Activated naive CD4-positive, alpha-beta T cell treated with anti-CD3 and anti-CD28 coated beads, Interleukin-2, amount 50 U/mL, for 16 hours (primary cell): ENCODE results near the gene EPS8.
"Not testable (repeated sequence)": the region's sequence is repeated elsewhere in the genome, so short reads cannot be mapped to it uniquely, and the experiment has no call there.

Experiments
- DNase-seq: peaks from one replicate; pipeline ENCODE4 v3.0.0-alpha.2; 2020

The EPS8 gene

GRCh38 chr12:15752785-15753184, 36.4 kb downstream of the EPS8 start:
- DNase-seq, result no peak

DNA sequence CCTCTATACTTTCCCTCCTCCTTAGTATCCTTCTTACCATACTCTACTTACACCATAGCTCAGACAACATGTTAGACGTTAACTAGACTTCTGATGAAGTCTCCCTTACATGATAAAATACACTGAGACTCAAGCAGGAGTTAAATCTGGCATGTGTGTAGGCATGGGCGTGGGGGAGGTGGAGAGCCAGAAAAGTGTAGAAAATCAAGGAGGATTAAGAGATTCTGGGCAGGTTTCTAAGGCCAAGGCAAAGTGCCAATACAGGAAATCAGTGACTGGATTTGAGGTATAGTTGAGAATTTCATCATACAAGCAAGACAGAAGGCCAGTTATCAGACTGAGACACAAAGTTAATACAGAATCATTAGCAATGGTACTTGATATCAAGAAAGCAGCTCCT, 37.4 kb downstream of the EPS8 start:
- no peak for DNase-seq

- DNase-seq, result no peak
These were observed 39.3 kb downstream of the EPS8 start for GRCh38 chr12:15749937-15750336.

DNA sequence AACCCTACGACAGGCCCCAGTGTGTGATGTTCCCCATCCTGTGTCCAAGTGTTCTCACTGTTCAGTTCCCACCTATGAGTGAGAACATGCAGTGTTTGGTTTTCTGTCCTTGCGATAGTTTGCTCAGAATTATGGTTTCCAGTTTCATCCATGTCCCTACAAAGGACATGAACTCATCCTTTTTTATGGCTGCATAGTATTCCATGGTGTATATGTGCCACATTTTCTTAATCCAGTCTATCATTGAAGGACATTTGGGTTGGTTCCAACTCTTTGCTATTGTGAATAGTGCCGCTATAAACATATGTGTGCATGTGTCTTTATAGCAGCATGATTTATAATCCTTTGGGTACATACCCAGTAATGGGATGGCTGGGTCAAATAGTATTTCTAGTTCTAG, 47.3 kb downstream of the EPS8 start:
- not testable (repeated sequence) for DNase-seq

GRCh38 chr12:15741082-15741481, 48.1 kb downstream of the EPS8 start:
- DNase-seq, result no peak

- not testable (repeated sequence) for DNase-seq
These were observed 48.8 kb downstream of the EPS8 start for GRCh38 chr12:15740389-15740788.

DNA sequence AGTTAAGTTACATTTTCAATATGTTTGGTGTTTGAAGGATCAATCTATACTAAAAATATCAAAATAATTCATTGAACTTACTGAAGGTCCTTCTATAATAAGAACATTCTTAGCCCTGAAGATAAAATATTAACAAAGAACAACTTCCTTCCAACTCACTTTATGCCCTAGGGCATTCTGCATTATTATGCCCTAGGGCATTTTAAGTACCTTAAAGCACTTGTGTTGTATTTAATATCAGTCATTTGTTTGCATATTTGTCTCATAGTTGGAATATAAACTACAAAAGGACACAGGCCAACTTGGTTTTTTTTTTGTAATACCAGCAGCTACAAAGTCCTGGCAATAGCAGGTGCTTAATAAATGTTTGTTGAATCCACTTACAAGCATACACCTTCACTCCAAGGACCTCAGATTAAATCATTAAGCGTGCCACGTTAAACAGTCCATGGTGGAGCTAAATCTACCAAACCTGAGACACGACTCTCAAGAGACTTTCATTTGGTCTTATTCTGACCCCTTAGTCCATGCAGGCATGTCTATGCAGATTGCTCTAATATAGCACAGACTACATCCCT, 50.7 kb downstream of the EPS8 start:
- DNase-seq, result no peak

DNA sequence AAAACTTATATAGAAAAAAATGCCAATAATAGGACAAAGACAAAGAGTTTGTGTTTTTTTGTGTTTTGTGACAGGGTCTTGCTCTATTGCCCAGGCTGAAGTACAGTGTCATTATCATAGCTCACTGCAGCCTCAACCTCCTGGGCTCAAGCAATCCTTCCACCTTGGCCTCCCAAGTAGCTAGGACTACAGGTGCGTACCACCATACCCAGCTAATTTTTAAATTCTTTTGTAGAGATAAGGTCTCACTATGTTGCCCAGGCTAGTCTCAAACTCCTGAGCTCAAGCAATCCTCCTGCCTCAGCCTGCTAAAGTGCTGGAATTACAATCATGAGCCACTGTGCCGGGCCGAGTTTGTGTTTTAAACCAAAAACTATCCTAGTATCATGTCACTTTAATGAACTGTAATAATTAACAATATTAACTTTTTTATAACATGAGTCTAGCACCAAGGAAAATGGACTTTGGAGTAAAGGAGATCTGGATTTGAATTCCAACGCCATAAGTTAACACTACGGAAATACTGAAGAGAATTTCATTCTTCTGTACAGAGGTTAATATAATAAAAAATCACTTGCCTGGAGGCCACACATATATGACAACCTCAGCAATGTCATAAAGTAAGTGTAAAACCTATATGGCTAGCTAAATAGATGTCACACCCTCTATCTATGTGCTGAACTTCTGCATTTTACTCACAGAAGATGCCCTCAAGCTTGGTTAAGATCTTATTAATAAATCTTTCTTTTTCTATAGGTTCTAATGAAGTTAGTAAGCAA, 53.2 kb downstream of the EPS8 start:
- no peak for DNase-seq

- DNase-seq, result no peak
These were observed 56.1 kb downstream of the EPS8 start for GRCh38 chr12:15733136-15733535.

- DNase-seq, result no peak
These were observed 56.7 kb downstream of the EPS8 start for GRCh38 chr12:15732341-15733061.

DNA sequence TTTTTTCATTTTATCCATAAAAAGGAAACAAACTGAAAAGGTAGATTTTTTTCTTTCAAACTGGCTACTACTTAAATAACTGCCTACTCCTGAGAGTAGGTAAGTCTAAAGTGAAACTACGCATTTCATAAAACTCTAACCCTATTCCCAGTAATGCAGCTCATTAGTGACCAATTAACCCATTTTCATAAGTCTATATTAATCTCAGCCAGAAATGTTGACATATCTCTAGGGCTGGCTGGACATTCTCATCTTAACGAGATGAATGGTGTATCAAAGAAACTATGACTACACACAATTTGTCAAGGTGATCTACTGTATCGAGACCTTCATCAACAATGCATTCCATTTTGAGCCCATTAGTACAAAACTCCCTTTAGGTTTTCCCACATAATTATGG, 57.2 kb downstream of the EPS8 start:
- DNase-seq, result no peak

DNA sequence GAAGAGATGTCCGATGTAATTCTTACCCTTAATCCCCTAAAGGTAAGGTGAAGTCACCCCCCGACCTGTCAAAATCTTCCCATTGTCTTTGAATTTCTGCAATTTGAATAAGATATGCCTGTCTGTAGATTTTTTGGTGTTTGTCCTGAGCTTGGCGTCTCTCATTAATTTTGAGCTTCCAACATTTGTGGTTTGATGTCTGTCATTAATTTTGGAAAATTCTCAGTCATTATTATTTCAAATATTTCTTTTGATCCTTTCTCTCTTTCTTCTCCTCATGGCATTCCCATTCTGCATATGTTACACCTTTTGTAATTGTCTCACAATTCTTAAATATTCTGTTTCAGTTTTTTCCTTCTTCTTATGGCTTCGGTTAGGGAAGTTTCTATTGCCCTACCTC, 60.1 kb downstream of the EPS8 start:
- DNase-seq, result no peak

DNA sequence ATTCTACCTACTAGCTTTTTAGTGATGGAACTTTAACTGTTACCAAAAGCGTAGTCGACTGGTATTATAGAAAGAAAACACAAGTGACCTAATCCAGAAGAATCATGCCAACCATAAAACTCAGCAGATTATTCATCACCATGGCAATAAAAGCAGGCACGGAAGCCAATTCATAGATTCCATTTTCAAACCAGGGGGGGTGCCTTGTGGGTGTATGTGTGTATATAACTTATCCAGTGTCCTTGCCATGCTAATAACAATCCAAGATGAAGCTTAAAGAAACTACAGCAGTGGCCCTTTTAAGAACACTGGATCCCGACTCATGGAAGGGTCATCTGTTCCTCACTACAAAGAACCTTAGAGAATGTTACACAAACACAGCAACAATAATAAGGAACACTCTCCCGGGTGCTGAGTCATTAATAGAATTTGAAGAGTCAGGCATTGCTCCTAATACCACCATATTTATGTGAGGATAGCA, 61.0 kb downstream of the EPS8 start:
- DNase-seq, result no peak

GRCh38 chr12:15726878-15727150, 62.4 kb downstream of the EPS8 start:
- DNase-seq, result no peak

DNA sequence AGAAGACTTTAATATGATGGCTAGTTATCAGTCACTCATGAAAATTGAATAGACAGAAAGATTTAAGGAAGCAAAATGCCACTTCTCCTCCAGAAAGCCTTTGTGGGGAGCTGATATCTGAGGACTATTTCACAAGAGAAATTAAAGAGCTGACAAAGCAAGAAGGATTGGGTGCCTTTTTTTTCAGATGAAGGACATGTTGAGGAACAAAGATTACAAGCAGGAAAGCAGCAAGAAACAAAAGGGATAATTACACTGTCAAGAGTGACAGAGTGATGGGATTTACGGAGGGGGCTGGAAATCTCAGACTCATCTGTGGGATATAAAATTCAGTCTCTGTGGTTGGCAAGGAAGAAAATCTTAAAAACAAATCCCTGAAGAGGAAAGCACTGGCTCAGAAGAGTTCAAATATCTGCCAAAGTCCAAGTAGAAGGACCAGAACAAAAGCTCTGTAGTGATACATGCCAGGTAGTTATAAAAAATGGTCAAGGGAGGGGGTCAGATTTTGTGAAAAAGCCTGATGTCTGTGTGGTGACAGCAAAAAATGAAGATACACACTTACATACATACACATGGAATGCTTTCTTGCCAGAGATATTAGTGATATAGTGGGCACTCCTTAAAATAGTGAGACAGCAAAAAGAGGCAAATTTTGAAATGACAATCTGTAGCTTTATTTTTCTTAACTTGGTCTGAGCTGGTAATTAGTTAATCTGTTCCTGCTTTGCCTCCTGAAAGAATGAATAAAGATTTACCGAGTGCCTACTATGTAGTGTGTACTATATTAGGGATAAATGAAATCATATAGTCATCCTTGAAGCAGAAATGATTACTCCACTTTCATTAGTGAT, 62.9 kb downstream of the EPS8 start:
- no peak for DNase-seq

DNA sequence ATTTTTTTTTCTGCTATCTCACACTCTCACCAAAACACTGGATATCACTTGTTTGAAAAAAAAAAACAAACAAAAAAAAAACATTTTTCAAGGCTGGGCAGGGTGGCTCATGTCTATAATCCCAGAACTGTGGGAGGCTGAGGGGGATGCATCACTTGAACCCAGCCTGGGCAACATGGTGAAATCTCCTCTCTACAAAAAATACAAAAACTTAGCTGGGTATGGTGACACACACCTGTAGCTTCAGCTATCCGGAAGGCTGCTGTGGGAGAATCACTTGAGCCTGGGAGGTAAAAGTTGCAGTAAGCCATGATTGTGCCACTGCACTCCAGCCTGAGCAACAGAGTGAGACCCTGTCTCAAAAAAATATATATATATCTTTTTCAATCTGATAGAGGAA, 66.2 kb downstream of the EPS8 start:
- no peak for DNase-seq

DNA sequence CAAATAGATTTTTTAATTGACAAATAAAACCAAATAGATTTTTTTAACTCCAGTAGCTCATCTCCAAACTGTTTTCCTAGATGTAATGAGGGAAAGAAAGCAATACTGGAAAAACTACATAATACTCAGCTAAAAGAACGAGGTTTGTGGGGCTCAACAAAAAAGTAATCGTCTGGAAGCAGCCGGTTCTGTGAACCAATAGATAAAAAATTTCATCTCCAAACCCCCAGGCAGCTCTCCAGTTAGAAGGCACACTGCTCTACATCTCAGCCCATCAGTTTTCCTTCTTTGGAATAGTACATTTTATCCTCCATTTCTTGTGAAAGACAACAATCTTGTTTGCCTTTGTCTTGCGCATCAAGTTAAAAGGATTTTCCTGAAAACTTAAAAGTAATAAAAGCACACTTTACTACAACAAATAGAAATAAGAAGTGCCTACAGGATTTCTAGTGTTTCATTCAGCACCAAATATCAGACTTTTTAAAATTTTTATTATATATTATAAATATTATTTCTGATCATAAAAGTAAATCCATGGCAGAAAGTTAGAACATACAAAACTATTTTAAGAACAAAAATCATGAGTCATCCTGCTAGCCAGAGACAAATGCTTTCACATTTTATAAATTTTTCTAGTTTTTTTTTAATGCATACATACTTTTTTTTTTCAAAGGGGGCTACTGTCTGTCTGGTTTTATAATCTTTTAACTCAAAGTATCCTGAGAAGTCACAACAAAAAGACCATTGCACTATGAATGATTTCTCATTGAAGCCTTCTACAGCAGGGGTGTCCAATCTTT, 67.7 kb downstream of the EPS8 start:
- no peak for DNase-seq

DNA sequence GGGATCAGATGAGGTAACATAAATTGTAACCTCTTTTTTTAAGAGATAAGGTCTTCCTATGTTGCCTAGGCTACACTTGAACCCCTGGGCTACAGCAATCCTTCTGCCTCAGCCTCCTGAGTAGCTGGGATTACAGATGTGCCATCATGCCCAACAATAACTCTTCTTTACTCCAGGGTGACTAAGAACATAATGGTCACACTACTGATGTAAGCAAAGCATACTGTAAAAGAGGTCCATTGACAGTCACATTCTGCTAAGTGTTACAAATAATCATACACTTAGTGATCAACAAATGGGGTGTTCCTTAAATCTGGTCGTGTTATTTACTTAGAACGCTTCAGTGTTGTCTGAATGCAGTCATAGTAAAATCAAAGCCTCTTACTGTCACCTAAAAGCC, 68.9 kb downstream of the EPS8 start:
- no peak for DNase-seq

DNA sequence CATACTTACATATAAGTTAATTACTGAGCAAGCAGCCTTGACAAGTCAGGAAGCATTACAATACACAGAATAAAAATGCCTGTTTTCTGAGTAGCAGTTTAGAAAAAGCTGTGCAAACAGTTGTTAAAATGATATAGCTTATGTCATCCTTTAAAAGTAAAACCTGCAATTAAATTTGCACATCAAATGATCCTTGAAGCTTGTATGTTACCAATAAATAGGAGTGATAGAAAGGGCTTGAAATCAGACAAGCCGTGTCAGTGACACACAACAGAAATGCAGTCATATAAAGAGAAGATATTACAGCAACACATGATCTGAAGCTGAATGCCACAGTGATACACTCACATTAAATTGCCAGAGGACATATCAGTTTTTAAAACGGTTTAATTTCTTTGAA, 70.0 kb downstream of the EPS8 start:
- no peak for DNase-seq

GRCh38 chr12:15717940-15718567, 71.1 kb downstream of the EPS8 start:
- DNase-seq, result no peak

GRCh38 chr12:15716581-15716980, 72.6 kb downstream of the EPS8 start:
- DNase-seq, result no peak

GRCh38 chr12:15714256-15714655, 74.9 kb downstream of the EPS8 start:
- DNase-seq, result no peak
